Testis (tissue), 3 donors: ENCODE results near the gene TTC5. TPM values are rescaled to one million over a fixed set of nuclear protein-coding genes. Genes with fewer than 3 reads are reported as not detected.
"Not testable (repeated sequence)": the region's sequence is repeated elsewhere in the genome, so short reads cannot be mapped to it uniquely, and the experiment has no call there.

Experiments used
- DNase-seq: peaks from one replicate; pipeline ENCODE4 v3.0.0-alpha.2; 2019
- H3K27ac ChIP-seq, 2 donors: fragments of 200-600 bp; sonication (generic); one replicate each; pipeline ENCODE4 v1.5.1; 2019
- H3K27me3 ChIP-seq: fragments of 200-600 bp; sonication (generic); one replicate; pipeline ENCODE4 v1.5.1; 2019
- H3K36me3 ChIP-seq: fragments of 200-600 bp; sonication (generic); one replicate; pipeline ENCODE4 v1.5.1; 2017; ENCODE audit warnings: low read depth; ENCODE audit errors: missing control alignments
- H3K4me1 ChIP-seq: fragments of 200-600 bp; sonication (generic); one replicate; pipeline ENCODE4 v1.5.1; 2019
- H3K4me3 ChIP-seq, 2 donors: fragments of 200-600 bp; sonication (generic); one replicate each; pipeline ENCODE4 v1.5.1; 2017 to 2019
- H3K9me3 ChIP-seq: fragments of 200-600 bp; sonication (generic); one replicate; pipeline ENCODE4 v1.5.1; 2017
- POLR2A ChIP-seq: fragments of 450-650 bp; IDR thresholded peaks from one replicate; pipeline ENCODE4 v1.6.1; 2017; ENCODE audit warnings: antibody characterized with exemption, mild to moderate bottlenecking, moderate library complexity
- WGBS, 2 donors: methylation state at CpG; one replicate each; pipeline ENCODE4 v1.1.5; 2018; 5-methylcytosine and 5-hydroxymethylcytosine counted together
- intact Hi-C: fragments of 100-400 bp; cut with DNase I; formaldehyde crosslinking; loops from one replicate; pipeline ENCODE4 v1.15.1; 2023; ENCODE audit warnings: low total_unique reads
- polyA plus RNA-seq: library from polyadenylated mRNA; stranded (reverse); fragments of 350-450 nt; fragmentation: Illumina TruSeq; extraction: RNeasy Lipid Tissue Mini Kit (QIAGEN cat#74804); gene quantifications from one replicate; pipeline ENCODE4 v1.2.3, GENCODE V29; 2014; ENCODE audit warnings: low read depth, low replicate concordance; ENCODE audit not compliant: insufficient read depth
- total RNA-seq, 2 donors: library from RNA; depleted of rRNA; stranded (reverse); fragments of >200 nt; gene quantifications; one replicate each; pipeline ENCODE4 v1.2.3, GENCODE V29; 2016
- TF ChIP-seq, protein P1 (sequence below), 3 experiments: fragments of 450-650 bp in 2 of 3; fragments of 200-600 bp in 1 of 3; sonication (generic) in 1 of 3; IDR thresholded peaks; one replicate each; pipeline ENCODE4 v1.5.1; 2016 to 2019; ENCODE audit warnings: antibody characterized with exemption in 3 of 3, mild to moderate bottlenecking in 2 of 3, moderate library complexity in 1 of 3

Gene TTC5
- total and polyA plus RNA-seq, 3 donors from 2014 or later, result 20.4 to 36.6 (median 23.6) TPM

DNA sequence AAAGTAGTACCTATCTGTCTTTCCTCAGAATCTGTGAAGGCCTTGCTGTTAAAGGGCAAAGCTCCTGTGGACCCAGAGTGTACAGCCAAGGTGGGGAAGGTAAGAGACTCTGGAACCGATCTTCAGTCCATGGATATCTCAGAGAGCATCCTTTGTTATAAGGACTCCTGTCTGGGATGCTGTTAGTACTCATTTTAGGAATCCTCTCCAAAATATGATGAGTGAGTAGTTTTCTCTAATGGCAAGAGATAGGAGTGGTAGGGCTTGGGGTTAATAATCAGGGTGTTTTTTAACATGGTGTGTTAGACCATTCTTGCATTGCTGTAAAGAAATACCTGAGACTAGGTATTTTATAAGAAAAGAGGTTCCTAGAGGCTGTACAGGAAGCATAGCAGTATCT, 39.6 kb upstream of the TTC5 start:
- Histone ChIP-seq H3K4me3 (no peak overlapping the region), H3K9me3 (no peaks in the 10 kb centered on the region), H3K36me3 (no peaks in the 10 kb centered on the region), H3K27me3 (no peaks in the 10 kb centered on the region), H3K4me1 (no peaks in the 10 kb centered on the region), H3K27ac (no peak overlapping the region)
- intact Hi-C loops, result loop anchor here (10.0 kb wide), 1 partner anchor 109 kb away; the partner anchor contains the start of genes APEX1 and OSGEP
- DNase-seq, result no peak
- WGBS, 2 donors, result 75 to 91% methylated on average over 1 of the region's 1 CpG
- TF ChIP-seq, protein P1, sequence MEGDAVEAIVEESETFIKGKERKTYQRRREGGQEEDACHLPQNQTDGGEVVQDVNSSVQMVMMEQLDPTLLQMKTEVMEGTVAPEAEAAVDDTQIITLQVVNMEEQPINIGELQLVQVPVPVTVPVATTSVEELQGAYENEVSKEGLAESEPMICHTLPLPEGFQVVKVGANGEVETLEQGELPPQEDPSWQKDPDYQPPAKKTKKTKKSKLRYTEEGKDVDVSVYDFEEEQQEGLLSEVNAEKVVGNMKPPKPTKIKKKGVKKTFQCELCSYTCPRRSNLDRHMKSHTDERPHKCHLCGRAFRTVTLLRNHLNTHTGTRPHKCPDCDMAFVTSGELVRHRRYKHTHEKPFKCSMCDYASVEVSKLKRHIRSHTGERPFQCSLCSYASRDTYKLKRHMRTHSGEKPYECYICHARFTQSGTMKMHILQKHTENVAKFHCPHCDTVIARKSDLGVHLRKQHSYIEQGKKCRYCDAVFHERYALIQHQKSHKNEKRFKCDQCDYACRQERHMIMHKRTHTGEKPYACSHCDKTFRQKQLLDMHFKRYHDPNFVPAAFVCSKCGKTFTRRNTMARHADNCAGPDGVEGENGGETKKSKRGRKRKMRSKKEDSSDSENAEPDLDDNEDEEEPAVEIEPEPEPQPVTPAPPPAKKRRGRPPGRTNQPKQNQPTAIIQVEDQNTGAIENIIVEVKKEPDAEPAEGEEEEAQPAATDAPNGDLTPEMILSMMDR (IDR thresholded peaks at IDR 0.05), result no peak
- no peak for TF ChIP-seq POLR2A

- peak overlapping the region; percentile 88 to 94 for H3K27ac ChIP-seq
- no peaks in the 10 kb centered on the region for H3K36me3 ChIP-seq
- 0 to 1% methylated on average over 3 of the region's 3 CpGs for WGBS, 2 donors
- H3K4me1 ChIP-seq, result no peaks in the 10 kb centered on the region
- no peak for DNase-seq
- intact Hi-C loops, result loop anchor here (10.0 kb wide), 1 partner anchor 111 kb away; the partner anchor contains the start of genes APEX1 and OSGEP
- TF ChIP-seq POLR2A, result no peak
- TF ChIP-seq, protein P1 (IDR thresholded peaks at IDR 0.05), result no peak
- H3K4me3 ChIP-seq, result peak overlapping the region; percentile 56 to 78
- H3K9me3 ChIP-seq, result no peaks in the 10 kb centered on the region
- H3K27me3 ChIP-seq, result no peaks in the 10 kb centered on the region
Measured at GRCh38 chr14:20343862-20344220, 38.1 kb upstream of the TTC5 start.

DNA sequence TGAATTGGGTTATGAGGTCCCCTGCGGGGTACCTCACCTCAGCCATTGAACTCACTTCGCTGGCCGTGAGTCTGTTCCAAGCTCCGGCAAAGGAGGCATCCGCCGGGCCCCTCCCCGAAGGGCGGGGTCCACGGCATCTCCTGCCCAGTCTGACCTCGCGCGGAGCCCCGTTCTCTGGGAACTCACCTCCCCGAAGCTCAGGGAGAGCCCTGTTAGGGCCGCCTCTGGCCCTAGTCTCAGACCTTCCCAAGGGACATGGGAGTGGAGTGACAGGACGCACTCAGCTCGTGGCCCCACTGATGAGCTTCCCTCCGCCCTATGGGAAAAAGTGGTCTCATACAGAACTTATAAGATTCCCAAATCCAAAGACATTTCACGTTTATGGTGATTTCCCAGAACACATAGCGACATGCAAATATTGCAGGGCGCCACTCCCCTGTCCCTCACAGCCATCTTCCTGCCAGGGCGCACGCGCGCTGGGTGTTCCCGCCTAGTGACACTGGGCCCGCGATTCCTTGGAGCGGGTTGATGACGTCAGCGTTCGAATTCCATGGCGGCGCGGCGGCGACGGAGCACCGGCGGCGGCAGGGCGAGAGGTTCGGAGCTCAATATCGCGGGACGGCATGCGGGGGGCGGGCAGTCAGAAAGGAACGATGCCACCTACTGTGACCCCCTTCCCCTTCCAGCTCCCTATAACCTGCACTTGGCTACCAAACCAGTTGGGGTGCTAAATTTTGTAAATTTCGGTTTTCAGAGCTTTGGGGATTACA, 37.5 kb upstream of the TTC5 start, which contains the start of gene PARP2:
Gene PARP2, plus strand, starts transcription at position 544 of the 770 bp plus-strand sequence. Its CDS starts 7 bp downstream, at position 551.
- peak within 1 kb of the TSS; percentile 88 to 94 for H3K27ac ChIP-seq
- H3K4me3 ChIP-seq, result peak within 1 kb of the TSS; percentile 56 to 78
- H3K4me1 ChIP-seq, result no peaks in the 10 kb centered on the region
- WGBS, 2 donors, result 1% methylated on average over 25 to 45 of the region's 50 CpGs
- no peaks in the 10 kb centered on the region for H3K9me3 ChIP-seq
- TF ChIP-seq, protein P1 (IDR thresholded peaks at IDR 0.05), result no peak
- no peak for TF ChIP-seq POLR2A
- intact Hi-C loops, result loop anchor here (10.0 kb wide), 1 partner anchor 112 kb away; the partner anchor contains the start of genes APEX1 and OSGEP
- no peaks in the 10 kb centered on the region for H3K27me3 ChIP-seq
- DNase-seq, result peak; percentile 97
- no peaks in the 10 kb centered on the region for H3K36me3 ChIP-seq

- 40 to 45% methylated on average over 2 of the region's 2 CpGs for WGBS, 2 donors
- Histone ChIP-seq H3K27ac (peak overlapping the region; percentile 88 to 94), H3K36me3 (no peaks in the 10 kb centered on the region), H3K27me3 (no peaks in the 10 kb centered on the region), H3K4me1 (no peaks in the 10 kb centered on the region), H3K9me3 (no peaks in the 10 kb centered on the region), H3K4me3 (peak overlapping the region; percentile 56 to 78)
- intact Hi-C loops, result loop anchor here (10.0 kb wide), 1 partner anchor 113 kb away; the partner anchor contains the start of genes APEX1 and OSGEP
- TF ChIP-seq POLR2A, result no peak
- TF ChIP-seq, protein P1 (IDR thresholded peaks at IDR 0.05), result no peak
- no peak for DNase-seq
Measured at GRCh38 chr14:20341646-20342045, 35.9 kb upstream of the TTC5 start.

GRCh38 chr14:20341032-20341431, 35.3 kb upstream of the TTC5 start:
- not testable (repeated sequence) for H3K4me3 ChIP-seq, H3K36me3 ChIP-seq, H3K9me3 ChIP-seq, H3K27ac ChIP-seq, H3K27me3 ChIP-seq, H3K4me1 ChIP-seq, DNase-seq
- intact Hi-C loops, result loop anchor here (10.0 kb wide), 1 partner anchor 114 kb away; the partner anchor contains the start of genes APEX1 and OSGEP
- 88 to 99% methylated on average over 4 of the region's 4 CpGs for WGBS, 2 donors
